ENCODE results near the gene ARPC2. TPM values are rescaled to one million over a fixed set of nuclear protein-coding genes. Genes with fewer than 3 reads are reported as not detected.

ARPC2 gene
- total RNA-seq, 1 donor from 2014 or later, result 737 TPM

DNA sequence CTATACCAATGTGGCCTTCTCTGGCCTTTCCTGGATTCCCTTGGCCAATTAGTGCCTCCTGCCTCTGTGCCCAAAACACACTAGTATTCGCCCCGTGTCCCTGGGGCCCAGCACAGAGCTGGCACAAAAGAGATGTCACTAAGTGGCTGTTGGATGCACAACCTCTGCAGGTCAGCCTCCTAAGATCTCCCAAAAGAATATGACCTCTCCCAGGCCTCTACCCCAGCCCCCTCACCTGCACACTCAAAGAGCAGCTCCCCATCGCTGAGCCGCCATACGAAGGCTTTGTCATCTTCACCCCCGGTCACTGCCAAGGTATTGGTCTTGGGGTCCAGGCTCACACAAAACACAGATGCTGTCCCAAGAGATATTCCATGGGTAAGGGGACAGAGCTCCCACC, 50.3 kb downstream of the ARPC2 start:
- H3K27ac Mint-ChIP-seq, result no peak overlapping the region
- ATAC-seq (ENCODE audit: low read depth), result no peak
- H3K36me3 Mint-ChIP-seq (ENCODE audit: low read depth), result peaks cover 57% of the 10 kb centered on the region

DNA sequence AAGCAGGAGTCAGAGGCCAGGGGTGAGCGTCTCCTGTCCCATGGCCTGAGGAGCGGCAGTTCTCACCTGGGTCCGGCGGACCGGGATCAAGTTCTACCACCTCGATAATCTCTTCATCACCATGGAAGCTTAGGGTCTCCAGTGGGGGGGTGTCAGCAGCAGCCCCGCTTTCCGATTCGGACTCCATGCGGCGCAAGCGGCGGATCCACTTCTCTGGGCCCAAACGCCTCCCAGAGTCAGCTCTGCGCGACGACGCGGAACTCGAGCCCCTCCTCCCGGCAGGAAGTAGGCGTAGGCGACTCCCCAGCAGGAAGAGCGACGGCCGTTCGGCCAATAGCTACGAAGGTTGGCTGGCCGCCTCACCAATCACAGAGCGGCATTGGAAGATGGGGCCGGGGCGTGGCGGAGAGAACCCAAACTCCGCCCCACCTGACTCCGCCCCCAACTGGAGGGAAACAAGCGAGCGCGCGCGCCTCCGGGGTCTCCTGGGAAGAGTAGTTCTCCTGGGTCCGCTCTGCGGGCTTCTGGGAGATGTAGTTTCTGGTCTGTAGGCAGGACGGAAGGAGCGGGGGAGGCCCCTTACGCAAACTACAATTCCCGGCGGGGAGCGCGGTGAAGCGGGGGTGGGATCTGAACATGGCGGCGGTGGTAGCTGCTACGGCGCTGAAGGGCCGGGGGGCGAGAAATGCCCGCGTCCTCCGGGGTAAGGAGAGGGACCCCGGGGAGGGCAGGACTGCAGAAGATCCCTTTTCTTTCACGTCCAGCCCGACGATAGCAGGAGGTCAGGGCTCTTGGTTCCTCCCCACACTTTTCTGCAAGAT, 53.1 kb downstream of the ARPC2 start, which contains the start of the genes AAMP and PNKD:
Gene AAMP (minus strand): TSS at position 238 of the 821 bp plus-strand sequence. CDS start 51 bp downstream, at position 187.
Gene PNKD (plus strand): TSS at position 620 of the 821 bp plus-strand sequence. CDS start 17 bp downstream, at position 637.
- H3K4me3 Mint-ChIP-seq, result peak within 1 kb of the TSS; percentile 93
- DNase-seq (peak; percentile 100), ATAC-seq (ENCODE audit: low read depth) (peak; percentile 83)
- no peaks in the 10 kb centered on the region for H3K27me3 Mint-ChIP-seq
- intact Hi-C loops (cut with micrococcal nuclease), result loop anchor here (1.0 to 5.0 kb wide), 9 partner anchors 13 to 1118 kb away; partner anchors contain the start of genes ARPC2, BCS1L, CNOT9 and CNPPD1
- TF ChIP-seq, protein P1, sequence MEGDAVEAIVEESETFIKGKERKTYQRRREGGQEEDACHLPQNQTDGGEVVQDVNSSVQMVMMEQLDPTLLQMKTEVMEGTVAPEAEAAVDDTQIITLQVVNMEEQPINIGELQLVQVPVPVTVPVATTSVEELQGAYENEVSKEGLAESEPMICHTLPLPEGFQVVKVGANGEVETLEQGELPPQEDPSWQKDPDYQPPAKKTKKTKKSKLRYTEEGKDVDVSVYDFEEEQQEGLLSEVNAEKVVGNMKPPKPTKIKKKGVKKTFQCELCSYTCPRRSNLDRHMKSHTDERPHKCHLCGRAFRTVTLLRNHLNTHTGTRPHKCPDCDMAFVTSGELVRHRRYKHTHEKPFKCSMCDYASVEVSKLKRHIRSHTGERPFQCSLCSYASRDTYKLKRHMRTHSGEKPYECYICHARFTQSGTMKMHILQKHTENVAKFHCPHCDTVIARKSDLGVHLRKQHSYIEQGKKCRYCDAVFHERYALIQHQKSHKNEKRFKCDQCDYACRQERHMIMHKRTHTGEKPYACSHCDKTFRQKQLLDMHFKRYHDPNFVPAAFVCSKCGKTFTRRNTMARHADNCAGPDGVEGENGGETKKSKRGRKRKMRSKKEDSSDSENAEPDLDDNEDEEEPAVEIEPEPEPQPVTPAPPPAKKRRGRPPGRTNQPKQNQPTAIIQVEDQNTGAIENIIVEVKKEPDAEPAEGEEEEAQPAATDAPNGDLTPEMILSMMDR (IDR thresholded peaks at IDR 0.05), result no peak
- H3K4me1 Mint-ChIP-seq, result peaks cover 67% of the 10 kb centered on the region
- CTCF ChIA-PET, result interaction anchor here (1.0 to 7.5 kb wide), 5 partner anchors 12 to 126 kb away, joined by 3 to 138 read pairs (median 29); partner anchors contain the start of genes ARPC2, CATIP and TMBIM1
- peaks cover 56% of the 10 kb centered on the region for H3K36me3 Mint-ChIP-seq (ENCODE audit: low read depth)
- POLR2A ChIA-PET, result interaction anchor here (0.6 to 7.3 kb wide), 17 partner anchors 9 to 626 kb away, joined by 3 to 97 read pairs (median 8); partner anchors contain the start of genes ARPC2, CATIP, CTDSP1 and GPBAR1
- H3K27ac Mint-ChIP-seq, result peak within 1 kb of the TSS; percentile 88
- H3K9me3 Mint-ChIP-seq, result no peaks in the 10 kb centered on the region

More for the DNA sequence above, 50.3 kb downstream of the ARPC2 start:
- no peaks in the 10 kb centered on the region for H3K27me3 Mint-ChIP-seq
- no peaks in the 10 kb centered on the region for H3K9me3 Mint-ChIP-seq
- ChIA-PET CTCF (interaction anchor here (2.8 kb wide), 1 partner anchor 10 kb away, joined by 9 read pairs; no protein-coding TSS in a partner anchor), POLR2A (interaction anchor here (1.0 to 1.2 kb wide), 2 partner anchors 49 to 939 kb away, joined by 3 read pairs; partner anchors contain the start of gene ZFAND2B)
- TF ChIP-seq, protein P1 (IDR thresholded peaks at IDR 0.05), result no peak
- H3K4me1 Mint-ChIP-seq, result peaks cover 52% of the 10 kb centered on the region
- DNase-seq, result no peak
- intact Hi-C loops (cut with micrococcal nuclease), result no loop called here
- no peak overlapping the region for H3K4me3 Mint-ChIP-seq

DNA sequence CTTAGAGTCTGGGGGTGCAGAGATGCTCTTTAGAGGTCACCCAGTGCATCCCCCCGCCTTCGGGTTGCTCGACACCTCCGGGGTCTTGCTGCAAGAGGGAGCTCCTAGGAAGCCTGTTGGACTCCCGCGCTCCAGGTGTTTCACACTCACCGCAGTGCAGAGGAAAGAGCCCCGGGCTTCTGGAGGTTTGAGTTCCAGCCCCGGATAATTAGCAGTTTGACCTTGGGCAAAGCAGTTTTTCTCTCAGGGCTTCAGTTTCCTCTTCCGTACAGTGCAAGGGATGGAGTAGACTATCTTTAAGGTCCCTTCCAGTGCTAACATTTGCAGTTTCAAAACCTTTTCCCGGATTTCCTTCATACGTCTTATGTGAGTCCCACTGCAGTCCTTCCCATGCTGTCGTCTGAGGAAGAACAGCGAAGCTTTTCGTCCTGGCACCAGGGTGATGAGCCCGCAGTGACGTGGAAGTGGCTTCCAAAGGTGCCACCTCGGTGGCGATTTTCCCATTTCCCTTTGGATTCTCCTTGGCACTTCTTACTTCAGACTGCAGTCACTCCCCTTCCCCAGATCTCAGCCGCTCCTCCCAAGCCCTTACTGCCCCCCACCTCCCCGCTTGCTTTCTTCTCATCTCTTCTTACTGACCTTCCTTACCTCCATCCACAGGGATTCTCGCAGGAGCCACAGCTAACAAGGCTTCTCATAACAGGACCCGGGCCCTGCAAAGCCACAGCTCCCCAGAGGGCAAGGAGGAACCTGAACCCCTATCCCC, 53.9 kb downstream of the ARPC2 start:
- H3K4me1 Mint-ChIP-seq, result peaks cover 64% of the 10 kb centered on the region
- intact Hi-C loops (cut with micrococcal nuclease), result loop anchor here (1.0 to 5.0 kb wide), 9 partner anchors 14 to 1117 kb away; partner anchors contain the start of genes ARPC2, BCS1L, CNOT9 and CNPPD1
- TF ChIP-seq, protein P1 (IDR thresholded peaks at IDR 0.05), result no peak
- DNase-seq, result no peak
- POLR2A ChIA-PET, result interaction anchor here (0.6 to 7.3 kb wide), 15 partner anchors 9 to 626 kb away, joined by 3 to 97 read pairs (median 8); partner anchors contain the start of genes ARPC2, CATIP, GPBAR1 and TMBIM1
- ATAC-seq (ENCODE audit: low read depth), result no peak
- peak overlapping the region; percentile 88 for H3K27ac Mint-ChIP-seq
- H3K36me3 Mint-ChIP-seq (ENCODE audit: low read depth), result peaks cover 56% of the 10 kb centered on the region
- H3K4me3 Mint-ChIP-seq, result peak overlapping the region; percentile 93
- no peaks in the 10 kb centered on the region for H3K27me3 Mint-ChIP-seq
- H3K9me3 Mint-ChIP-seq, result no peaks in the 10 kb centered on the region
- CTCF ChIA-PET, result interaction anchor here (1.0 to 7.5 kb wide), 10 partner anchors 13 to 125 kb away, joined by 3 to 138 read pairs (median 5); partner anchors contain the start of genes ARPC2, CATIP and TMBIM1

DNA sequence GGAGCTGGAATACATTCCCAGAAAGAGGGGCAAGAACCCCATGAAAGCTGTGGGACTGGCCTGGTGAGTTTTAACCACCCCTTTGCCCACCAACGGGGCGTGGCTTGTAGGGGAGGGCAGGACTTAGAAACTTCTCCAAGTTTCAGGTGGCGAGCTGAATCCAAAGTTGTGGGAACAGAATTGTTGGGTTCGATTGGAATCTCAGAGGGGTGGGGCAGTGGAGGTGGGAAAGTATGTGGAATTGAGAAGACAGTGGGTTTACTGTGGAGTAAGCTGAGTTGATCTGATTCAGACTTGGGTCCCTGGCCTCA, 54.5 kb downstream of the ARPC2 start:
- Mint-ChIP-seq H3K27ac (peak overlapping the region; percentile 88), H3K4me3 (peak overlapping the region; percentile 93), H3K4me1 (peaks cover 64% of the 10 kb centered on the region), H3K27me3 (no peaks in the 10 kb centered on the region), H3K36me3 (ENCODE audit: low read depth) (peaks cover 57% of the 10 kb centered on the region), H3K9me3 (no peaks in the 10 kb centered on the region)
- intact Hi-C loops (cut with micrococcal nuclease), result loop anchor here (2.0 to 5.0 kb wide), 2 partner anchors 51 to 906 kb away; partner anchors contain the start of genes CNPPD1 and RETREG2
- ATAC-seq (ENCODE audit: low read depth), result no peak
- CTCF ChIA-PET, result interaction anchor here (1.1 to 7.5 kb wide), 9 partner anchors 13 to 125 kb away, joined by 3 to 138 read pairs (median 6); partner anchors contain the start of genes CATIP and TMBIM1
- TF ChIP-seq, protein P1 (IDR thresholded peaks at IDR 0.05), result no peak
- DNase-seq, result no peak
- POLR2A ChIA-PET, result interaction anchor here (0.9 to 7.3 kb wide), 7 partner anchors 14 to 125 kb away, joined by 6 to 97 read pairs (median 29); partner anchors contain the start of genes ARPC2, CATIP and TMBIM1
